Osteoblast (primary cell): ENCODE measurements around the gene DHX29. TPM values are rescaled to one million over a fixed set of nuclear protein-coding genes. Genes with fewer than 3 reads are reported as not detected.
"Not testable (repeated sequence)": the region's sequence is repeated elsewhere in the genome, so short reads cannot be mapped to it uniquely, and the experiment has no call there.

Experiments
- DNase-seq: peaks from one replicate; pipeline ENCODE4 v3.0.0; 2011; ENCODE audit warnings: low spot score, mixed read lengths; ENCODE audit not compliant: insufficient read length; ENCODE audit errors: missing footprints
- H2AFZ ChIP-seq: 2 replicates; pipeline ENCODE4 v1.6.0; 2011; ENCODE audit warnings: mild to moderate bottlenecking, low read length
- H3K27ac ChIP-seq: 2 replicates; pipeline ENCODE4 v1.5.1; 2011; ENCODE audit warnings: mild to moderate bottlenecking, low read depth, low read length, moderate library complexity
- H3K27me3 ChIP-seq: 2 replicates; pipeline ENCODE4 v1.6.0; 2012; ENCODE audit warnings: mild to moderate bottlenecking, control low read depth, inconsistent platforms, low read length, moderate library complexity; ENCODE audit not compliant: insufficient read depth
- H3K36me3 ChIP-seq: 2 replicates; pipeline ENCODE4 v1.5.1; 2011; ENCODE audit warnings: mild to moderate bottlenecking, low read length, control low read depth, moderate library complexity; ENCODE audit not compliant: insufficient read depth
- H3K4me1 ChIP-seq: 2 replicates; pipeline ENCODE4 v1.5.1; 2011; ENCODE audit warnings: mild to moderate bottlenecking, low read length, control low read depth, moderate library complexity; ENCODE audit not compliant: insufficient read depth
- H3K4me2 ChIP-seq: 2 replicates; pipeline ENCODE4 v1.6.0; 2011; ENCODE audit warnings: mild to moderate bottlenecking, low read length; ENCODE audit not compliant: insufficient read depth
- H3K4me3 ChIP-seq: fragments of 200-600 bp; sonication (generic); 3 replicates; pipeline ENCODE4 v1.5.1; 2012; ENCODE audit warnings: mild to moderate bottlenecking, low read length, inconsistent platforms; ENCODE audit not compliant: insufficient read depth
- H3K79me2 ChIP-seq: 2 replicates; pipeline ENCODE4 v1.6.0; 2012; ENCODE audit warnings: mild to moderate bottlenecking, low read length, control low read depth, inconsistent platforms; ENCODE audit not compliant: insufficient read depth
- H3K9me3 ChIP-seq: 2 replicates; pipeline ENCODE4 v1.5.1; 2011; ENCODE audit warnings: low read depth, low read length, control low read depth
- H4K20me1 ChIP-seq: 2 replicates; pipeline ENCODE4 v1.6.0; 2012; ENCODE audit warnings: mild to moderate bottlenecking, low read length, control low read depth; ENCODE audit not compliant: insufficient read depth
- CTCF ChIP-seq: IDR thresholded peaks from 2 replicates; pipeline ENCODE4 v1.5.1; 2011; ENCODE audit warnings: mild to moderate bottlenecking, low read depth, low read length, moderate library complexity; ENCODE audit errors: extremely low read depth
- total RNA-seq: library from RNA; depleted of rRNA; stranded (reverse); fragments of >200 nt; gene quantifications from 2 replicates; pipeline ENCODE4 v1.2.3, GENCODE V29; 2012

The DHX29 gene
- total RNA-seq, 1 donor, result 38.4 TPM

- no peak overlapping the region for H3K27ac ChIP-seq
- TF ChIP-seq CTCF, result peak; percentile 70
- H3K4me2 ChIP-seq, result no peak overlapping the region
- peaks cover 5% of the 10 kb centered on the region for H3K4me1 ChIP-seq
- no peak for DNase-seq
- H3K27me3 ChIP-seq, result no peaks in the 10 kb centered on the region
- peaks cover 12% of the 10 kb centered on the region for H3K36me3 ChIP-seq
- H3K9me3 ChIP-seq, result no peaks in the 10 kb centered on the region
- H4K20me1 ChIP-seq, result no peaks in the 10 kb centered on the region
- peaks cover 49% of the 10 kb centered on the region for H3K79me2 ChIP-seq
- H2AFZ ChIP-seq, result no peak overlapping the region
- no peak overlapping the region for H3K4me3 ChIP-seq
Measured at GRCh38 chr5:55324815-55325418, 17.4 kb upstream of the DHX29 start.

GRCh38 chr5:55324006-55324405 lies 16.5 kb upstream of the DHX29 start:
- TF ChIP-seq CTCF, result no peak
- Histone ChIP-seq H2AFZ (no peak overlapping the region), H3K4me1 (peaks cover 5% of the 10 kb centered on the region), H3K27me3 (no peaks in the 10 kb centered on the region), H3K36me3 (peaks cover 6% of the 10 kb centered on the region), H3K9me3 (no peaks in the 10 kb centered on the region), H3K4me2 (no peak overlapping the region), H4K20me1 (no peaks in the 10 kb centered on the region), H3K79me2 (peaks cover 54% of the 10 kb centered on the region), H3K4me3 (no peak overlapping the region), H3K27ac (no peak overlapping the region)
- no peak for DNase-seq

- H3K36me3 ChIP-seq, result no peaks in the 10 kb centered on the region
- DNase-seq, result no peak
- no peaks in the 10 kb centered on the region for H4K20me1 ChIP-seq
- peaks cover 73% of the 10 kb centered on the region for H3K79me2 ChIP-seq
- no peak for TF ChIP-seq CTCF
- H2AFZ ChIP-seq, result no peak overlapping the region
- no peak overlapping the region for H3K4me3 ChIP-seq
- no peaks in the 10 kb centered on the region for H3K27me3 ChIP-seq
- H3K4me1 ChIP-seq, result peaks cover 5% of the 10 kb centered on the region
- H3K9me3 ChIP-seq, result no peaks in the 10 kb centered on the region
- H3K4me2 ChIP-seq, result peak overlapping the region; percentile 30
- H3K27ac ChIP-seq, result peak overlapping the region; percentile 19
Measured at GRCh38 chr5:55320571-55320970, 13.1 kb upstream of the DHX29 start.

- no peak for TF ChIP-seq CTCF
- DNase-seq, result no peak
Measured at GRCh38 chr5:55319491-55319890, 12.0 kb upstream of the DHX29 start.

GRCh38 chr5:55318237-55318636 lies 10.7 kb upstream of the DHX29 start:
- not testable (repeated sequence) for H3K36me3 ChIP-seq, H2AFZ ChIP-seq, H4K20me1 ChIP-seq, H3K4me3 ChIP-seq, H3K9me3 ChIP-seq, H3K27ac ChIP-seq, H3K27me3 ChIP-seq, H3K4me2 ChIP-seq, H3K4me1 ChIP-seq, DNase-seq
- H3K79me2 ChIP-seq, result peaks cover 91% of the 10 kb centered on the region

More at GRCh38 chr5:55319491-55319890, 12.0 kb upstream of the DHX29 start:
- H3K36me3 ChIP-seq, result no peaks in the 10 kb centered on the region
- H4K20me1 ChIP-seq, result peaks cover 7% of the 10 kb centered on the region
- H3K4me1 ChIP-seq, result peaks cover 5% of the 10 kb centered on the region
- H3K79me2 ChIP-seq, result peaks cover 83% of the 10 kb centered on the region
- no peak overlapping the region for H2AFZ ChIP-seq
- no peaks in the 10 kb centered on the region for H3K27me3 ChIP-seq
- H3K27ac ChIP-seq, result no peak overlapping the region
- H3K4me3 ChIP-seq, result no peak overlapping the region
- H3K9me3 ChIP-seq, result no peaks in the 10 kb centered on the region
- no peak overlapping the region for H3K4me2 ChIP-seq
